A549 (cell line): Measurements from ENCODE around the gene HLA-DOB. TPM values are rescaled to one million over a fixed set of nuclear protein-coding genes. Genes with fewer than 3 reads are reported as not detected.

ENCODE experiments used
- ATAC-seq, 2 experiments: fragments of 200-7000 bp in 1 of 2; fragments of >200 bp in 1 of 2; cut with Nextera tagmentation in 1 of 2; cut with Tn5 transposase in 1 of 2; 3 replicates each; pipeline versions ENCODE4 v1.8.0 to v1.9.1; 2018 to 2020; ENCODE audit warnings: mild to moderate bottlenecking in 1 of 2, moderate library complexity in 1 of 2
- CTCF ChIA-PET: fragments of 300-600 bp; sonication (Branson Sonifier 250); formaldehyde crosslinking; extraction: SDS; loops from one replicate; lab custom pipeline; 2021; ENCODE audit warnings: antibody characterized with exemption, inconsistent platforms; lab: Yijun Ruan, JAX
- POLR2A ChIA-PET: fragments of 350-600 bp; formaldehyde crosslinking; extraction: SDS; loops from one replicate; lab custom pipeline; 2021; ENCODE audit warnings: antibody characterized with exemption, inconsistent platforms; lab: Yijun Ruan, JAX
- DNase-seq, 2 experiments: peaks; one replicate each; pipeline versions ENCODE4 v3.0.0 to v3.0.0-alpha.2; 2011 to 2016; ENCODE audit warnings: low read depth in 1 of 2, low spot score in 1 of 2
- FAIRE-seq: peaks from 2 replicates; lab custom pipeline; 2011; peaks lifted over from hg19 to GRCh38; lab: Jason Lieb, UNC
- H3K27ac ChIP-seq, 2 experiments: fragments of >200 bp; sonication (Bioruptor Twin); formaldehyde crosslinking; 3 replicates each; pipeline ENCODE4 v1.5.1; 2016 to 2017
- H3K4me1 ChIP-seq: fragments of >200 bp; sonication (Bioruptor Twin); formaldehyde crosslinking; 3 replicates; pipeline ENCODE4 v1.6.1; 2016
- H3K4me2 ChIP-seq: fragments of >200 bp; sonication (Bioruptor Twin); formaldehyde crosslinking; 3 replicates; pipeline ENCODE4 v1.6.1; 2016
- H3K4me3 ChIP-seq: fragments of >200 bp; sonication (Bioruptor Twin); formaldehyde crosslinking; 3 replicates; pipeline ENCODE4 v1.5.1; 2016
- H3K9me3 ChIP-seq: fragments of >200 bp; sonication (Bioruptor Twin); formaldehyde crosslinking; 3 replicates; pipeline ENCODE4 v1.6.1; 2016
- BHLHE40 ChIP-seq: IDR thresholded peaks from 2 replicates; pipeline ENCODE4 v1.6.1; 2012; ENCODE audit warnings: low read depth, low read length, inconsistent platforms
- EHMT2 ChIP-seq: fragments of 200-600 bp; sonication (generic); IDR thresholded peaks from 2 replicates; pipeline ENCODE4 v1.6.1; 2016; ENCODE audit warnings: antibody characterized with exemption, low read depth, mild to moderate bottlenecking, moderate library complexity
- EP300 ChIP-seq, 2 experiments: fragments of >200 bp; sonication (Bioruptor Twin); formaldehyde crosslinking; IDR thresholded peaks; 2 replicates in 1 of 2; 3 replicates in 1 of 2; pipeline ENCODE4 v1.6.1; 2016 to 2017
- JUN ChIP-seq, 2 experiments: fragments of >200 bp; sonication (Bioruptor Twin); formaldehyde crosslinking; IDR thresholded peaks; 2 replicates in 1 of 2; 3 replicates in 1 of 2; pipeline ENCODE4 v1.6.1; 2016 to 2017
- JUNB ChIP-seq: fragments of >200 bp; sonication (Bioruptor Twin); formaldehyde crosslinking; IDR thresholded peaks from 2 replicates; pipeline ENCODE4 v1.6.1; 2016
- KDM5A ChIP-seq: fragments of 200-600 bp; sonication (generic); IDR thresholded peaks from 2 replicates; pipeline ENCODE4 v1.6.1; 2016; ENCODE audit warnings: antibody characterized with exemption, mild to moderate bottlenecking
- MAFK ChIP-seq: fragments of 450-650 bp; IDR thresholded peaks from 2 replicates; pipeline ENCODE4 v1.6.1; 2014; ENCODE audit not compliant: partially characterized antibody
- NPAS2 ChIP-seq: fragments of 250-450 bp; sonication (Bioruptor Pico); IDR thresholded peaks from 2 replicates; pipeline ENCODE4 v1.8.0; 2022; ENCODE audit warnings: mild to moderate bottlenecking, moderate library complexity, borderline replicate concordance
- NR3C1 ChIP-seq: fragments of >200 bp; sonication (Bioruptor Twin); formaldehyde crosslinking; IDR thresholded peaks from 3 replicates; pipeline ENCODE4 v1.6.1; 2017
- RARB ChIP-seq: fragments of 250-450 bp; sonication (Bioruptor Pico); IDR thresholded peaks from 2 replicates; pipeline ENCODE4 v1.8.0; 2021; ENCODE audit warnings: mild to moderate bottlenecking, moderate library complexity
- RCOR1 ChIP-seq: fragments of 150-350 bp; IDR thresholded peaks from 2 replicates; pipeline ENCODE4 v1.6.1; 2014; ENCODE audit warnings: antibody characterized with exemption, low read length, low read depth
- SMC3 ChIP-seq: fragments of >200 bp; sonication (Bioruptor Twin); formaldehyde crosslinking; IDR thresholded peaks from 3 replicates; pipeline ENCODE4 v1.6.1; 2018; ENCODE audit warnings: inconsistent platforms
- SREBF2 ChIP-seq: fragments of 450-650 bp; IDR thresholded peaks from 2 replicates; pipeline ENCODE4 v1.6.1; 2014; ENCODE audit warnings: mild to moderate bottlenecking, moderate library complexity
- ZC3H11A ChIP-seq: fragments of 450-650 bp; IDR thresholded peaks from 2 replicates; pipeline ENCODE4 v1.6.1; 2014; ENCODE audit warnings: antibody characterized with exemption, mild to moderate bottlenecking
- ZFP36 ChIP-seq: fragments of 450-650 bp; IDR thresholded peaks from 2 replicates; pipeline ENCODE4 v1.6.1; 2014; ENCODE audit warnings: borderline replicate concordance; ENCODE audit not compliant: partially characterized antibody
- ZNF302 ChIP-seq: fragments of 250-450 bp; sonication (Bioruptor Pico); IDR thresholded peaks from 2 replicates; pipeline ENCODE4 v1.9.0; 2021; ENCODE audit warnings: inconsistent platforms, mild to moderate bottlenecking, moderate library complexity
- ZSCAN20 ChIP-seq: fragments of 250-450 bp; sonication (Bioruptor Pico); IDR thresholded peaks from 2 replicates; pipeline ENCODE4 v1.8.0; 2022; ENCODE audit warnings: mild to moderate bottlenecking, moderate library complexity
- WGBS: methylation state at CpG from one replicate; pipeline ENCODE4 v1.1.6; 2017; ENCODE audit errors: missing lambda C conversion rate; 5-methylcytosine and 5-hydroxymethylcytosine counted together
- polyA plus RNA-seq, 4 experiments: library from polyadenylated mRNA; depleted of rRNA in 3 of 4; stranded (reverse); fragments of >200 nt; fragmentation: RNase III in 1 of 4; extraction: RNeasy Plus Mini Kit Qiagen cat#74134 plus additional on column Dnase treatment in 1 of 4; gene quantifications; 2 replicates in 3 of 4; 3 replicates in 1 of 4; pipeline ENCODE4 v1.2.3, GENCODE V29; 2011 to 2017
- TF ChIP-seq, protein P1 (sequence below): IDR thresholded peaks from 2 replicates; pipeline ENCODE4 v1.6.1; 2012
- TF ChIP-seq, protein P2 (sequence below): fragments of 150-350 bp; IDR thresholded peaks from 2 replicates; pipeline ENCODE4 v1.6.1; 2014; ENCODE audit warnings: low read depth, mild to moderate bottlenecking, low read length
- TF ChIP-seq, protein P3 (sequence below): IDR thresholded peaks from 2 replicates; pipeline ENCODE4 v1.6.1; 2012; ENCODE audit warnings: low read depth, borderline replicate concordance
- TF ChIP-seq, protein P4 (sequence below): fragments of >200 bp; sonication (Bioruptor Twin); formaldehyde crosslinking; IDR thresholded peaks from 3 replicates; pipeline ENCODE4 v1.5.1; 2016
- TF ChIP-seq, protein P5 (sequence below): fragments of 250-450 bp; sonication (Bioruptor Pico); IDR thresholded peaks from 2 replicates; pipeline ENCODE4 v1.5.0; 2020; ENCODE audit warnings: low read depth, mild to moderate bottlenecking, moderate library complexity
- TF ChIP-seq, protein P6 (sequence below): fragments of 250-450 bp; sonication (Bioruptor Pico); IDR thresholded peaks from 2 replicates; pipeline ENCODE4 v1.5.0; 2021; ENCODE audit warnings: mild to moderate bottlenecking, moderate library complexity, borderline replicate concordance
- TF ChIP-seq, protein P7 (sequence below): fragments of >200 bp; sonication (Bioruptor Twin); formaldehyde crosslinking; IDR thresholded peaks from 3 replicates; pipeline ENCODE4 v1.6.1; 2016

The HLA-DOB gene
- polyA plus RNA-seq, 2 of the 4 experiments (the other 2 are of a cell fraction) = 0.08 to 0.10 TPM

DNA sequence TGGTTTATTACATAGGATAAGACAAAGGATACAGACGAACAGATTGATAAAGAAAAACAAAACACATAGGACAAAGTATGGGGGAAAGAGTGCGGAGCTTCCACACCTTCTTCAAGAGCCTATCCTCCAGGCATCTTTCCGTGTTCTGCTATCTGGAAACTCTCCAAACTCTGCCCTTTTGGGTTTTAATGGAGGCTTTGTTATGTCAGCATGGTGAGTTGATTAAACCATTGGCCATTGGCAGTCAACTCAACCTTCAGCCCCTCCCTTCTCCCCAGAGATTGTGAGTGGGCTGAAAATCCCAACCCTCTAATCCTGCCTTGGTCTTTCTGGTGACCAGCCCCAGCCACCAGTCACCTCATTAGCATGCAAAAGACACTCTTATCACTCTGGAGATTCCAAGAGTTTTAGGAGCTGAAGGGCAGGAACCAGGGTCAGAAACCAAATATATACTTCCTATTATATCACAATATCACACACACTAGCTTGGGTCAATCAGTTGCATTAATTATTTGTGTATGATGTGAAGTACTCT is 23.8 kb downstream of the HLA-DOB start:
- Histone ChIP-seq H3K9me3 (no peaks in the 10 kb centered on the region), H3K4me3 (no peak overlapping the region), H3K27ac (no peak overlapping the region), H3K4me2 (no peak overlapping the region), H3K4me1 (no peaks in the 10 kb centered on the region)
- no peak for DNase-seq
- TF ChIP-seq, protein P1, sequence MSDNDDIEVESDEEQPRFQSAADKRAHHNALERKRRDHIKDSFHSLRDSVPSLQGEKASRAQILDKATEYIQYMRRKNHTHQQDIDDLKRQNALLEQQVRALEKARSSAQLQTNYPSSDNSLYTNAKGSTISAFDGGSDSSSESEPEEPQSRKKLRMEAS = no peak
- TF ChIP-seq NR3C1 (no peak), MAFK (no peak), ZSCAN20 (CRISPR knock-in tag) (no peak), ZFP36 (no peak), RCOR1 (no peak)
- TF ChIP-seq, protein P2, sequence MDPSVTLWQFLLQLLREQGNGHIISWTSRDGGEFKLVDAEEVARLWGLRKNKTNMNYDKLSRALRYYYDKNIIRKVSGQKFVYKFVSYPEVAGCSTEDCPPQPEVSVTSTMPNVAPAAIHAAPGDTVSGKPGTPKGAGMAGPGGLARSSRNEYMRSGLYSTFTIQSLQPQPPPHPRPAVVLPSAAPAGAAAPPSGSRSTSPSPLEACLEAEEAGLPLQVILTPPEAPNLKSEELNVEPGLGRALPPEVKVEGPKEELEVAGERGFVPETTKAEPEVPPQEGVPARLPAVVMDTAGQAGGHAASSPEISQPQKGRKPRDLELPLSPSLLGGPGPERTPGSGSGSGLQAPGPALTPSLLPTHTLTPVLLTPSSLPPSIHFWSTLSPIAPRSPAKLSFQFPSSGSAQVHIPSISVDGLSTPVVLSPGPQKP = no peak
- WGBS = 36% methylated on average over 3 of the region's 3 CpGs
- POLR2A ChIA-PET = no interaction called here
- CTCF ChIA-PET = interaction anchor here (0.9 to 2.2 kb wide), 3 partner anchors 46 to 379 kb away, joined by 4 to 16 read pairs (median 5); partner anchors contain the start of gene TAP2
- no peak for ATAC-seq
- no peak for FAIRE-seq

DNA sequence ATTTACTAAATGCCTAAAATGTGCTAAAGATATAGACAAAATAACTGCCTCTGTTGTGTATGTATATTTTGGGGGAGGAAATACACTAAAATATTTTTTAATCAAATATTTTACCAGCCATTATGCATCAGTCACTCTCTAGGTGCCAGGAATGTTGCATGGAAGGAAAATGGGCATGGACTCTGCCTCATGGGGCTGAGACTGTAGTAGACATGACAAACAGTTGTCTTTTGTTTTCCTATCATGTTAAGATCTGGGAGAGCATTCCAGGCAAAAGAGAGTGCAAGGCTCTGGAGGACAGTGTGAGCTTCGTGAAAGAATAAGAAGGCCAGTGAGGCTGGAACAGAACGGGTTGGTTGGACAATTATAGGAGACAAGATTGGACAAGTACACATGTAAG is 26.5 kb downstream of the HLA-DOB start:
- CTCF ChIA-PET = interaction anchor here (0.7 kb wide), 1 partner anchor 616 kb away, joined by 3 read pairs; no protein-coding TSS in a partner anchor
- no peak for FAIRE-seq
- H3K4me1 ChIP-seq = no peaks in the 10 kb centered on the region
- H3K4me2 ChIP-seq = no peak overlapping the region
- no peak overlapping the region for H3K27ac ChIP-seq
- no peak overlapping the region for H3K4me3 ChIP-seq
- H3K9me3 ChIP-seq = no peaks in the 10 kb centered on the region
- TF ChIP-seq JUNB (no peak), EHMT2 (no peak), ZNF302 (CRISPR knock-in tag) (no peak), KDM5A (no peak)
- TF ChIP-seq, protein P3, sequence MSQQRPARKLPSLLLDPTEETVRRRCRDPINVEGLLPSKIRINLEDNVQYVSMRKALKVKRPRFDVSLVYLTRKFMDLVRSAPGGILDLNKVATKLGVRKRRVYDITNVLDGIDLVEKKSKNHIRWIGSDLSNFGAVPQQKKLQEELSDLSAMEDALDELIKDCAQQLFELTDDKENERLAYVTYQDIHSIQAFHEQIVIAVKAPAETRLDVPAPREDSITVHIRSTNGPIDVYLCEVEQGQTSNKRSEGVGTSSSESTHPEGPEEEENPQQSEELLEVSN = no peak
- TF ChIP-seq, all 56 proteins: peak for 0
- DNase-seq (peak in 1 of 2 experiments; percentile 3), ATAC-seq (no peak)
- 5% methylated on average over 2 of the region's 2 CpGs for WGBS
- POLR2A ChIA-PET = no interaction called here

DNA sequence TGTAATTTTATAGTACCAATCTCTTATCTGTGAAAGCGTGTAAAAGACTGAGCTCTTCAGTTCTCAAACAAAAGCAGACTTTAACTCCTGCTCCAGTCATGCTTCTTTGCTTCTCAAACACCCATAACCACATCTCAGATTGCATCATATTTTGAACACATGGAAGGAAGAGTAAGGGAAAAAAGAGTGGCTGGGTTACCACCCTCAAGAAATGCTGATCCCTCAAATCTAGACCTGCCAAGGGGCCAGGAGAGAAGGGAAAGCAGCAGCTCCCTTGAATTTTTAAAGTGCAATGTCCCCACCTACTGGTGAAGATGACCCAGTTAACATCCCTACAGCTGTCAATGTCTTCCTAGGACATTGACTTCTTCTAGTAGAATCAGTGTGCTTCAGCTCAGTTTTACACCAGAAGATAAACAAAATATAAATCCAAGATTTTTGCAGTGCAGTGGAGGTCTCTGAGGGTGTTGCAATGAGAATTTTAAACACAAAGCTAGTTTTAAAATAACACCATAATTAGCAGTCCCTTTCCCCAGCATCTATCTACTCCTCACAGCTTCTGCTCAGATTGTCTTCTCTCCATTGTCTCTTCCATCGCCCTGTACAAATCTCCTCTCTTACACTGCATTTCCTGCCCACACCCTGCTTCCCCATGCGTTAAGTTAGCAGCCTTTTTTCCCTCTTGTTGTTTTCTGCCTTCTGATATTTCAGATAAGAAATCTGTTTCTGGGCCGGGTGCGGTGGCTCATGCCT is 30.8 kb downstream of the HLA-DOB start:
- POLR2A ChIA-PET = interaction anchor here (0.9 kb wide), 1 partner anchor 590 kb away, joined by 3 read pairs; no protein-coding TSS in a partner anchor
- FAIRE-seq (peak; percentile 7), ATAC-seq (peak; percentile 92 to 94), DNase-seq (peak; percentile 37 to 46)
- Histone ChIP-seq H3K4me1 (no peaks in the 10 kb centered on the region), H3K4me3 (no peak overlapping the region), H3K9me3 (no peaks in the 10 kb centered on the region), H3K27ac (no peak overlapping the region), H3K4me2 (no peak overlapping the region)
- WGBS = 53% methylated on average over 5 of the region's 5 CpGs
- CTCF ChIA-PET = interaction anchor here (0.8 to 4.8 kb wide), 21 partner anchors 8 to 684 kb away, joined by 3 to 43 read pairs (median 4); partner anchors contain the start of gene HLA-DQB2
- TF ChIP-seq, protein P4, sequence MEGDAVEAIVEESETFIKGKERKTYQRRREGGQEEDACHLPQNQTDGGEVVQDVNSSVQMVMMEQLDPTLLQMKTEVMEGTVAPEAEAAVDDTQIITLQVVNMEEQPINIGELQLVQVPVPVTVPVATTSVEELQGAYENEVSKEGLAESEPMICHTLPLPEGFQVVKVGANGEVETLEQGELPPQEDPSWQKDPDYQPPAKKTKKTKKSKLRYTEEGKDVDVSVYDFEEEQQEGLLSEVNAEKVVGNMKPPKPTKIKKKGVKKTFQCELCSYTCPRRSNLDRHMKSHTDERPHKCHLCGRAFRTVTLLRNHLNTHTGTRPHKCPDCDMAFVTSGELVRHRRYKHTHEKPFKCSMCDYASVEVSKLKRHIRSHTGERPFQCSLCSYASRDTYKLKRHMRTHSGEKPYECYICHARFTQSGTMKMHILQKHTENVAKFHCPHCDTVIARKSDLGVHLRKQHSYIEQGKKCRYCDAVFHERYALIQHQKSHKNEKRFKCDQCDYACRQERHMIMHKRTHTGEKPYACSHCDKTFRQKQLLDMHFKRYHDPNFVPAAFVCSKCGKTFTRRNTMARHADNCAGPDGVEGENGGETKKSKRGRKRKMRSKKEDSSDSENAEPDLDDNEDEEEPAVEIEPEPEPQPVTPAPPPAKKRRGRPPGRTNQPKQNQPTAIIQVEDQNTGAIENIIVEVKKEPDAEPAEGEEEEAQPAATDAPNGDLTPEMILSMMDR = peak; percentile 62
- TF ChIP-seq MAFK (peak; percentile 83), NPAS2 (CRISPR knock-in tag) (no peak), ZSCAN20 (CRISPR knock-in tag) (no peak), BHLHE40 (no peak), EP300 (IDR thresholded peaks at IDR 0.05) (no peak), ZC3H11A (no peak), RARB (CRISPR knock-in tag) (no peak), SMC3 (peak; percentile 41), JUN (IDR thresholded peaks at IDR 0.05) (no peak), SREBF2 (no peak)
- TF ChIP-seq, protein P5, sequence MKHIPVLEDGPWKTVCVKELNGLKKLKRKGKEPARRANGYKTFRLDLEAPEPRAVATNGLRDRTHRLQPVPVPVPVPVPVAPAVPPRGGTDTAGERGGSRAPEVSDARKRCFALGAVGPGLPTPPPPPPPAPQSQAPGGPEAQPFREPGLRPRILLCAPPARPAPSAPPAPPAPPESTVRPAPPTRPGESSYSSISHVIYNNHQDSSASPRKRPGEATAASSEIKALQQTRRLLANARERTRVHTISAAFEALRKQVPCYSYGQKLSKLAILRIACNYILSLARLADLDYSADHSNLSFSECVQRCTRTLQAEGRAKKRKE (CRISPR knock-in tag) = no peak
- TF ChIP-seq, protein P6, sequence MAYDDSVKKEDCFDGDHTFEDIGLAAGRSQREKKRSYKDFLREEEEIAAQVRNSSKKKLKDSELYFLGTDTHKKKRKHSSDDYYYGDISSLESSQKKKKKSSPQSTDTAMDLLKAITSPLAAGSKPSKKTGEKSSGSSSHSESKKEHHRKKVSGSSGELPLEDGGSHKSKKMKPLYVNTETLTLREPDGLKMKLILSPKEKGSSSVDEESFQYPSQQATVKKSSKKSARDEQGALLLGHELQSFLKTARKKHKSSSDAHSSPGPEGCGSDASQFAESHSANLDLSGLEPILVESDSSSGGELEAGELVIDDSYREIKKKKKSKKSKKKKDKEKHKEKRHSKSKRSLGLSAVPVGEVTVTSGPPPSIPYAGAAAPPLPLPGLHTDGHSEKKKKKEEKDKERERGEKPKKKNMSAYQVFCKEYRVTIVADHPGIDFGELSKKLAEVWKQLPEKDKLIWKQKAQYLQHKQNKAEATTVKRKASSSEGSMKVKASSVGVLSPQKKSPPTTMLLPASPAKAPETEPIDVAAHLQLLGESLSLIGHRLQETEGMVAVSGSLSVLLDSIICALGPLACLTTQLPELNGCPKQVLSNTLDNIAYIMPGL (CRISPR knock-in tag) = no peak
- TF ChIP-seq, protein P7, sequence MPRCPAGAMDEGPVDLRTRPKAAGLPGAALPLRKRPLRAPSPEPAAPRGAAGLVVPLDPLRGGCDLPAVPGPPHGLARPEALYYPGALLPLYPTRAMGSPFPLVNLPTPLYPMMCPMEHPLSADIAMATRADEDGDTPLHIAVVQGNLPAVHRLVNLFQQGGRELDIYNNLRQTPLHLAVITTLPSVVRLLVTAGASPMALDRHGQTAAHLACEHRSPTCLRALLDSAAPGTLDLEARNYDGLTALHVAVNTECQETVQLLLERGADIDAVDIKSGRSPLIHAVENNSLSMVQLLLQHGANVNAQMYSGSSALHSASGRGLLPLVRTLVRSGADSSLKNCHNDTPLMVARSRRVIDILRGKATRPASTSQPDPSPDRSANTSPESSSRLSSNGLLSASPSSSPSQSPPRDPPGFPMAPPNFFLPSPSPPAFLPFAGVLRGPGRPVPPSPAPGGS = no peak
